GM12878 (cell line): Measurements from ENCODE around the gene OR2S2. TPM values are rescaled to one million over a fixed set of nuclear protein-coding genes. Genes with fewer than 3 reads are reported as not detected.

Source experiments
- ATAC-seq: fragments of 200-7000 bp; cut with Tn5 transposase; 3 replicates; pipeline ENCODE4 v1.9.1; 2020; ENCODE audit warnings: mild to moderate bottlenecking, moderate library complexity
- BruUV-seq: library from RNA; stranded (reverse); fragments of 400-500 nt; replicated peaks from 2 replicates; lab custom pipeline; 2021; lab: Mats Ljungman, UMichigan
- CTCF ChIA-PET: fragments of 300-600 bp; sonication (Branson Sonifier 250); formaldehyde crosslinking; extraction: SDS; loops from one replicate; lab custom pipeline; 2021; ENCODE audit warnings: inconsistent platforms; lab: Yijun Ruan, JAX
- POLR2A ChIA-PET: fragments of 350-600 bp; formaldehyde crosslinking; extraction: SDS; loops from one replicate; lab custom pipeline; 2021; ENCODE audit warnings: inconsistent platforms; lab: Charles Lee
- RAD21 ChIA-PET: fragments of 300-600 bp; sonication (Branson Sonifier 250); formaldehyde crosslinking; loops from one replicate; lab custom pipeline; 2023; ENCODE audit warnings: antibody characterized with exemption; ENCODE audit not compliant: unreplicated experiment; lab: Charles Lee
- SMC1A ChIA-PET: fragments of 300-600 bp; sonication (Branson Sonifier 250); formaldehyde crosslinking; loops from one replicate; lab custom pipeline; 2023; ENCODE audit not compliant: unreplicated experiment, uncharacterized antibody; lab: Charles Lee
- DNase-seq: peaks from one replicate; pipeline ENCODE4 v3.0.0-alpha.2; 2011; ENCODE audit warnings: low read depth, low spot score
- FAIRE-seq: peaks from 3 replicates; lab custom pipeline; 2011; peaks lifted over from hg19 to GRCh38; lab: Jason Lieb, UNC
- H2AFZ ChIP-seq: 2 replicates; pipeline ENCODE4 v1.6.0; 2011; ENCODE audit warnings: low read depth, low read length, control low read depth; ENCODE audit not compliant: control insufficient read depth
- H3K27ac ChIP-seq: 2 replicates; pipeline ENCODE4 v1.5.1; 2011; ENCODE audit warnings: control low read depth; ENCODE audit not compliant: control insufficient read depth, insufficient read depth
- H3K27me3 ChIP-seq, 2 experiments: replicated peaks in 1 of 2; 2 replicates each; pipeline versions ENCODE4 v1.6.0 to v1.6.1; 2011; ENCODE audit warnings: low read length in 1 of 2; ENCODE audit not compliant: control insufficient read depth in 2 of 2, insufficient read depth in 2 of 2
- H3K36me3 ChIP-seq, 2 experiments: 2 replicates each; pipeline ENCODE4 v1.5.1; 2011; ENCODE audit warnings: low read length in 1 of 2; ENCODE audit not compliant: control insufficient read depth in 2 of 2, insufficient read depth in 2 of 2
- H3K4me1 ChIP-seq: 2 replicates; pipeline ENCODE4 v1.6.1; 2011; ENCODE audit warnings: mild to moderate bottlenecking, low read length, moderate library complexity, mixed read lengths; ENCODE audit not compliant: control insufficient read depth, insufficient read depth
- H3K4me2 ChIP-seq: 2 replicates; pipeline ENCODE4 v1.6.0; 2011; ENCODE audit warnings: control low read depth; ENCODE audit not compliant: control insufficient read depth, insufficient read depth
- H3K4me3 ChIP-seq: fragments of 200-600 bp; sonication (generic); 2 replicates; pipeline ENCODE4 v1.5.1; 2016
- H3K79me2 ChIP-seq: 2 replicates; pipeline ENCODE4 v1.6.0; 2011; ENCODE audit warnings: low read length; ENCODE audit not compliant: control insufficient read depth, insufficient read depth
- H3K9ac ChIP-seq: 2 replicates; pipeline ENCODE4 v1.8.0; 2011; ENCODE audit warnings: low read length, control low read depth, mixed read lengths; ENCODE audit not compliant: control insufficient read depth, insufficient read depth
- H3K9me3 ChIP-seq: replicated peaks from 3 replicates; pipeline ENCODE4 v1.5.1; 2011; ENCODE audit warnings: mild to moderate bottlenecking, low read length; ENCODE audit not compliant: control insufficient read depth, insufficient read depth
- H4K20me1 ChIP-seq: 2 replicates; pipeline ENCODE4 v1.6.0; 2011; ENCODE audit not compliant: control insufficient read depth, insufficient read depth
- BACH1 ChIP-seq: fragments of 450-650 bp; IDR thresholded peaks from 2 replicates; pipeline ENCODE4 v1.6.1; 2017; ENCODE audit warnings: mild to moderate bottlenecking, borderline replicate concordance
- BRCA1 ChIP-seq: IDR thresholded peaks from 2 replicates; pipeline ENCODE4 v1.6.1; 2011; ENCODE audit warnings: low read depth, low read length, improper control_type of control experiment
- CHD1 ChIP-seq: IDR thresholded peaks from 2 replicates; pipeline ENCODE4 v1.6.1; 2012; ENCODE audit warnings: low read depth, low read length, improper control_type of control experiment
- GABPA ChIP-seq: IDR thresholded peaks from 2 replicates; pipeline ENCODE4 v1.6.1; 2014; ENCODE audit warnings: antibody characterized with exemption, low read depth, mild to moderate bottlenecking, inconsistent platforms
- HSF1 ChIP-seq: fragments of 150-350 bp; IDR thresholded peaks from 2 replicates; pipeline ENCODE4 v1.6.1; 2014; ENCODE audit warnings: mild to moderate bottlenecking, low read depth, low read length
- KDM1A ChIP-seq: fragments of 200-600 bp; sonication (generic); IDR thresholded peaks from 2 replicates; pipeline ENCODE4 v1.6.1; 2016; ENCODE audit warnings: borderline replicate concordance
- MYC ChIP-seq: IDR thresholded peaks from 2 replicates; pipeline ENCODE4 v1.6.1; 2011; ENCODE audit warnings: mild to moderate bottlenecking, low read length, moderate library complexity, inconsistent platforms; ENCODE audit not compliant: insufficient read depth, insufficient replicate concordance, insufficient read length, severe bottlenecking
- NR2F1 ChIP-seq: fragments of 450-650 bp; conservative IDR thresholded peaks from 2 replicates; pipeline ENCODE4 v1.6.1; 2017; ENCODE audit warnings: mild to moderate bottlenecking
- PAX5 ChIP-seq: IDR thresholded peaks from 2 replicates; pipeline ENCODE4 v1.6.1; 2011; ENCODE audit warnings: low read depth, low read length, borderline replicate concordance
- PBX3 ChIP-seq: IDR thresholded peaks from 2 replicates; pipeline ENCODE4 v1.6.1; 2011; ENCODE audit warnings: mild to moderate bottlenecking, low read depth, low read length, moderate library complexity; ENCODE audit not compliant: insufficient replicate concordance
- PRDM15 ChIP-seq: fragments of 450-650 bp; formaldehyde crosslinking; IDR thresholded peaks from 2 replicates; pipeline ENCODE4 v1.4.0; 2020; ENCODE audit warnings: mild to moderate bottlenecking, moderate library complexity
- RELA ChIP-seq: fragments of 450-650 bp; IDR thresholded peaks from 2 replicates; pipeline ENCODE4 v1.8.0; 2014; ENCODE audit warnings: borderline replicate concordance; ENCODE audit not compliant: partially characterized antibody
- SMC3 ChIP-seq: IDR thresholded peaks from 2 replicates; pipeline ENCODE4 v1.6.1; 2011; ENCODE audit warnings: low read length, improper control_type of control experiment, borderline replicate concordance
- TCF7 ChIP-seq: IDR thresholded peaks from 2 replicates; pipeline ENCODE4 v1.6.1; 2014; ENCODE audit warnings: antibody characterized with exemption, borderline replicate concordance
- ZBTB11 ChIP-seq: fragments of 450-650 bp; formaldehyde crosslinking; IDR thresholded peaks from 2 replicates; pipeline ENCODE4 v1.5.0; 2022; ENCODE audit warnings: mild to moderate bottlenecking, missing genetic modification characterization
- WGBS: methylation state at CpG from one replicate; pipeline ENCODE4 v1.1.6; 2016; ENCODE audit warnings: low lambda C conversion rate; ENCODE audit not compliant: insufficient replicate concordance, insufficient coverage; ENCODE audit errors: missing lambda C conversion rate; 5-methylcytosine and 5-hydroxymethylcytosine counted together
- in situ Hi-C: fragments of 300-500 bp; cut with MboI; formaldehyde crosslinking; loops from 9 replicates; pipeline ENCODE4 v1.14.3; 2018; ENCODE audit warnings: mixed read lengths
- intact Hi-C: fragments of 100-400 bp; cut with micrococcal nuclease; formaldehyde crosslinking; loops from one replicate; pipeline ENCODE4 v1.14.2; 2022; ENCODE audit not compliant: unreplicated experiment
- polyA plus RNA-seq, 11 experiments: library from polyadenylated mRNA; depleted of rRNA in 4 of 11; unstranded in 6 of 11; stranded (reverse) in 5 of 11; fragments of >200 nt; fragmentation: Nextera tagmentation in 4 of 11; fragmentation: Illumina TruSeq in 1 of 11; extraction: Ambion mirVana in 4 of 11; extraction: Trizol in 1 of 11; gene quantifications; 1 replicate in 1 of 11; 2 replicates in 10 of 11; pipeline versions ENCODE4 v1.2.1 to v1.2.3, GENCODE V29; 2011 to 2016; ENCODE audit warnings: inconsistent platforms in 2 of 11, missing spikeins in 2 of 11, low read depth in 1 of 11
- total RNA-seq, 4 experiments: library from RNA; depleted of rRNA in 3 of 4; stranded (reverse); fragments of >200 nt in 3 of 4; fragmentation: Illumina TruSeq in 1 of 4; extraction: Trizol in 1 of 4; gene quantifications; 2 replicates each; pipeline versions ENCODE4 v1.2.1 to v1.2.3, GENCODE V29; 2013 to 2021

The OR2S2 gene
- total and polyA plus RNA-seq, 10 of the 15 experiments (the other 5 are each of a cell fraction or from before 2014, with no cell fraction given) = not detected

- H3K4me2 ChIP-seq = no peak overlapping the region
- no peak for FAIRE-seq
- 17% methylated on average over 2 of the region's 2 CpGs for WGBS
These were observed 9.5 kb downstream of the OR2S2 start for GRCh38 chr9:35948451-35948850.

More at GRCh38 chr9:35948451-35948850, 9.5 kb downstream of the OR2S2 start:
- DNase-seq (no peak), ATAC-seq (no peak)
- H3K27me3 ChIP-seq = no peaks in the 10 kb centered on the region
- no peak overlapping the region for H2AFZ ChIP-seq
- POLR2A ChIA-PET = no interaction called here
- no peaks in the 10 kb centered on the region for H3K4me1 ChIP-seq
- intact Hi-C loops (no loop called here), in situ Hi-C loops (no loop called here)
- RAD21 ChIA-PET = no interaction called here
- no peaks in the 10 kb centered on the region for H3K79me2 ChIP-seq
- no peak overlapping the region for H3K4me3 ChIP-seq
- BruUV-seq = no TSS peak
- no peaks in the 10 kb centered on the region for H3K36me3 ChIP-seq
- H3K9ac ChIP-seq = no peak overlapping the region
- CTCF ChIA-PET = no interaction called here
- no peaks in the 10 kb centered on the region for H3K9me3 ChIP-seq
- SMC1A ChIA-PET = no interaction called here
- H4K20me1 ChIP-seq = no peaks in the 10 kb centered on the region
- no peak overlapping the region for H3K27ac ChIP-seq
- TF ChIP-seq ZBTB11 (no peak), PRDM15 (no peak), RELA (no peak), CHD1 (no peak), SMC3 (no peak), GABPA (no peak), BACH1 (no peak), NR2F1 (no peak), KDM1A (no peak), TCF7 (no peak), HSF1 (no peak), BRCA1 (no peak), MYC (no peak), PAX5 (no peak), PBX3 (no peak)
- TF ChIP-seq, all 136 proteins: peak for 0
